OCI-LY7 (cell line): Measurements from ENCODE around the gene SIPA1L3.

Source experiments
- CTCF ChIP-seq: fragments of 200-600 bp; sonication (generic); conservative IDR thresholded peaks from 2 replicates; pipeline ENCODE4 v1.5.1; 2014; ENCODE audit warnings: mild to moderate bottlenecking, antibody characterized with exemption, low read length, moderate library complexity, mixed read lengths
- EZH2phosphoT487 ChIP-seq: fragments of 200-600 bp; sonication (generic); IDR thresholded peaks from 2 replicates; pipeline ENCODE4 v1.6.1; 2018; ENCODE audit warnings: low read depth, borderline replicate concordance, mild to moderate bottlenecking, mixed run types, antibody characterized with exemption, low read length, moderate library complexity, mixed read lengths

- TF ChIP-seq CTCF: no peak
- TF ChIP-seq EZH2phosphoT487: no peak
Observed at GRCh38 chr19:37867831-37868230, 39.2 kb upstream of the SIPA1L3 start.
